Vagina (tissue), 2 donors: ENCODE data around the gene PNPLA2. TPM values are rescaled to one million over a fixed set of nuclear protein-coding genes. Genes with fewer than 3 reads are reported as not detected.

Experiments
- DNase-seq, 2 donors: peaks; one replicate each; pipeline ENCODE4 v3.0.0-alpha.2; 2017; ENCODE audit errors: extremely low spot score in 2 of 2
- H3K27ac ChIP-seq: fragments of 200-600 bp; sonication (generic); one replicate; pipeline ENCODE4 v1.5.1; 2019
- H3K27me3 ChIP-seq: fragments of 200-600 bp; sonication (generic); one replicate; pipeline ENCODE4 v1.5.1; 2019
- H3K36me3 ChIP-seq, 2 donors: fragments of 200-600 bp; sonication (generic); one replicate each; pipeline ENCODE4 v1.5.1; 2017 to 2019
- H3K4me1 ChIP-seq: fragments of 200-600 bp; sonication (generic); one replicate; pipeline ENCODE4 v1.5.1; 2019
- H3K4me3 ChIP-seq, 2 donors: fragments of 200-600 bp; sonication (generic); 1 replicate in 1 of 2; 2 replicates in 1 of 2; pipeline ENCODE4 v1.5.1; 2016 to 2019
- H3K9me3 ChIP-seq: fragments of 200-600 bp; sonication (generic); one replicate; pipeline ENCODE4 v1.5.1; 2019
- POLR2A ChIP-seq, 2 donors: fragments of 450-650 bp; IDR thresholded peaks; one replicate each; pipeline ENCODE4 v1.6.1; 2017; ENCODE audit warnings: antibody characterized with exemption in 2 of 2, mild to moderate bottlenecking in 2 of 2, moderate library complexity in 2 of 2
- POLR2AphosphoS5 ChIP-seq, 2 donors: sonication (generic); formaldehyde crosslinking; IDR thresholded peaks; one replicate each; pipeline ENCODE4 v1.9.0; 2017; ENCODE audit warnings: antibody characterized with exemption in 2 of 2, mild to moderate bottlenecking in 2 of 2, low read depth in 1 of 2; ENCODE audit not compliant: insufficient read depth in 1 of 2
- intact Hi-C: fragments of 100-400 bp; cut with DNase I; formaldehyde crosslinking; loops from one replicate; pipeline ENCODE4 v1.15.1; 2023
- total RNA-seq: library from RNA; depleted of rRNA; stranded (reverse); fragments of >200 nt; gene quantifications from one replicate; pipeline ENCODE4 v1.2.3, GENCODE V29; 2016
- TF ChIP-seq, protein P1 (sequence below), 3 experiments: fragments of 450-650 bp in 2 of 3; fragments of 200-600 bp in 1 of 3; sonication (generic) in 1 of 3; IDR thresholded peaks; one replicate each; pipeline ENCODE4 v1.5.1; 2017 to 2019; ENCODE audit warnings: antibody characterized with exemption in 3 of 3, mild to moderate bottlenecking in 2 of 3, moderate library complexity in 2 of 3

PNPLA2 gene
- total RNA-seq, 1 donor from 2014 or later: 103 TPM

DNA sequence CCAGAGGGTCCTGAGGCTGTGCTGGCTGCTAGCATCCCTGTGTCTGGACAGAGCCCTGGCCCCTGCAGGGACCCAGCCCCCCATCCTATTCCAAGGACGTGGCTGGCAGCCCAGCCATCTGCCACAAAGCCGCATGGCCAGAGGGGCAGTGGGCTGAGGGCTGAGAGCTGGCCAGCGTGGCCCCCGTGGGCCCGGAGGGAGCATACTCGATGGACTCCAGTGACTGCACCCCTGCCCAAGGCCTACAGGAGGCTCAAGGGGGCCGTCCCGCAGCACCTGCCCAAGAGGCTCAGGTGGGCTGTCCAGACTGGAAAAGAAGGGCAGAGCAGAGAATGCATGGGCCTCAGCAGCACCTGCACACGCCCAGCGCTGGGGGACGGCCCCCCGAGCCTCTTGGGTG, 37.1 kb downstream of the PNPLA2 start:
- no peak overlapping the region for H3K27ac ChIP-seq
- H3K9me3 ChIP-seq: no peaks in the 10 kb centered on the region
- intact Hi-C loops: no loop called here
- H3K4me3 ChIP-seq: no peak overlapping the region
- H3K4me1 ChIP-seq: peaks cover 53% of the 10 kb centered on the region
- DNase-seq: no peak
- H3K36me3 ChIP-seq: no peaks in the 10 kb centered on the region
- no peaks in the 10 kb centered on the region for H3K27me3 ChIP-seq
- no peak for TF ChIP-seq POLR2AphosphoS5 (IDR thresholded peaks at IDR 0.05; ENCODE audit: insufficient read depth in 1 of 2, low read depth in 1 of 2)
- TF ChIP-seq, protein P1, sequence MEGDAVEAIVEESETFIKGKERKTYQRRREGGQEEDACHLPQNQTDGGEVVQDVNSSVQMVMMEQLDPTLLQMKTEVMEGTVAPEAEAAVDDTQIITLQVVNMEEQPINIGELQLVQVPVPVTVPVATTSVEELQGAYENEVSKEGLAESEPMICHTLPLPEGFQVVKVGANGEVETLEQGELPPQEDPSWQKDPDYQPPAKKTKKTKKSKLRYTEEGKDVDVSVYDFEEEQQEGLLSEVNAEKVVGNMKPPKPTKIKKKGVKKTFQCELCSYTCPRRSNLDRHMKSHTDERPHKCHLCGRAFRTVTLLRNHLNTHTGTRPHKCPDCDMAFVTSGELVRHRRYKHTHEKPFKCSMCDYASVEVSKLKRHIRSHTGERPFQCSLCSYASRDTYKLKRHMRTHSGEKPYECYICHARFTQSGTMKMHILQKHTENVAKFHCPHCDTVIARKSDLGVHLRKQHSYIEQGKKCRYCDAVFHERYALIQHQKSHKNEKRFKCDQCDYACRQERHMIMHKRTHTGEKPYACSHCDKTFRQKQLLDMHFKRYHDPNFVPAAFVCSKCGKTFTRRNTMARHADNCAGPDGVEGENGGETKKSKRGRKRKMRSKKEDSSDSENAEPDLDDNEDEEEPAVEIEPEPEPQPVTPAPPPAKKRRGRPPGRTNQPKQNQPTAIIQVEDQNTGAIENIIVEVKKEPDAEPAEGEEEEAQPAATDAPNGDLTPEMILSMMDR (IDR thresholded peaks at IDR 0.05): no peak
- TF ChIP-seq POLR2A (IDR thresholded peaks at IDR 0.05): no peak

DNA sequence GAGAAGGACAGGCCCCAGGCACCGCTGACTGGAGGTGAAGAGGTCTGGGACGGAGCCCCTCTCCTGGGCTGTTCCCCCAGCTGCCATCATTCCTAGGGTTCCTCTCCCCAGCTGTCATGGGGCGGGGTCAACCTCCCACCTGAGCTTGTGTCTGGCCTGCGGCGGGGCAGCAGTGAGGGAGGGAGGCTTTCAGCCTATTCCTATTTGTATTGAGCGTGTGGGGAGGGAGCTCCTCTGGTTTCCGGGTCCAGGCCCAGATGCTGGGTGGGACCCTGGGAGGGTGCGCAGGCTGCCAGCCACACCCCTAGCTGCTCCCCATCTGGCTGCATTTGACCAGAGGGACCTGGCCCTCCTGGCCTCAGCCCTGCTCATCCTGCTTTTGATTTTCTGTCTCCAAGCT, 37.7 kb downstream of the PNPLA2 start:
- Histone ChIP-seq H3K27me3 (no peaks in the 10 kb centered on the region), H3K27ac (no peak overlapping the region), H3K36me3 (no peaks in the 10 kb centered on the region), H3K9me3 (no peaks in the 10 kb centered on the region), H3K4me3 (no peak overlapping the region), H3K4me1 (peaks cover 50% of the 10 kb centered on the region)
- intact Hi-C loops: no loop called here
- DNase-seq: no peak
- TF ChIP-seq, protein P1 (IDR thresholded peaks at IDR 0.05): no peak
- TF ChIP-seq POLR2A (IDR thresholded peaks at IDR 0.05): no peak
- no peak for TF ChIP-seq POLR2AphosphoS5 (IDR thresholded peaks at IDR 0.05; ENCODE audit: insufficient read depth in 1 of 2, low read depth in 1 of 2)

DNA sequence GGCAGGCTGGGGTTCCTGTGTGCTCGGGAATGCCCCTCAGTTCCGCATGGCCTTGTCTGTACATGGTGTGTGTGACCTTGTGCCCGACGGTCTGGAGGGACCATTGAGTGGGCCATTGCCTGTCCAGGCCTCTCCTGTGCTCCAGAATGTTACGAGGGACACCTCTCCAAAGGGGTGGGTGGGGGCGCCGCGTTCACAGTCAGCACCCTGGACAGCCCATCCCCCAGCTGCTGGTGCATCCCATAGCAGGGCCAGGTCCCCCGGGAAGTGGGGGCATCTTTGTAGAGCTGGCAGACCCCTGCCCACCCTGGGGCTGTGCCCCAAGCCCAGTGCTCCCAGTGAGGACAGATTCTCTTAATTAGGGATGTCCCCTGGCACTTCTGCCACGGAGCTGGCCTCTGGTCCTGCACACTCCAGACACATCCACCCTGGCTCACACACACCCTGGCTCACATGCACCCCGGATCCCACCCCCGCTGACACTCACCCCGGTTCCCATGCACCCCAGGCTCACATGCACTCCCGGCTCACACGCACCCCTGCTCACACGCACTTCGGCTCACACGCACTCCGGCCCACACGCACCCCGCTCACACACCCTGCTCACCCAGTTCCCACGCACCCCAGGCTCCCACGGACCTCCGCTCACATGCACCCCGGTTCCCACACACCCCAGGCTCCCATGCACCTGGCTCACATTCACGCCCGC, 39.5 kb downstream of the PNPLA2 start:
- Histone ChIP-seq H3K4me3 (no peak overlapping the region), H3K27ac (no peak overlapping the region), H3K36me3 (peaks cover 0 to 7% of the 10 kb centered on the region in 2 donors), H3K9me3 (no peaks in the 10 kb centered on the region), H3K27me3 (no peaks in the 10 kb centered on the region), H3K4me1 (peaks cover 53% of the 10 kb centered on the region)
- intact Hi-C loops: no loop called here
- TF ChIP-seq POLR2AphosphoS5 (IDR thresholded peaks at IDR 0.05; ENCODE audit: insufficient read depth in 1 of 2, low read depth in 1 of 2) (no peak), POLR2A (IDR thresholded peaks at IDR 0.05) (no peak)
- TF ChIP-seq, protein P1 (IDR thresholded peaks at IDR 0.05): no peak
- DNase-seq: no peak

DNA sequence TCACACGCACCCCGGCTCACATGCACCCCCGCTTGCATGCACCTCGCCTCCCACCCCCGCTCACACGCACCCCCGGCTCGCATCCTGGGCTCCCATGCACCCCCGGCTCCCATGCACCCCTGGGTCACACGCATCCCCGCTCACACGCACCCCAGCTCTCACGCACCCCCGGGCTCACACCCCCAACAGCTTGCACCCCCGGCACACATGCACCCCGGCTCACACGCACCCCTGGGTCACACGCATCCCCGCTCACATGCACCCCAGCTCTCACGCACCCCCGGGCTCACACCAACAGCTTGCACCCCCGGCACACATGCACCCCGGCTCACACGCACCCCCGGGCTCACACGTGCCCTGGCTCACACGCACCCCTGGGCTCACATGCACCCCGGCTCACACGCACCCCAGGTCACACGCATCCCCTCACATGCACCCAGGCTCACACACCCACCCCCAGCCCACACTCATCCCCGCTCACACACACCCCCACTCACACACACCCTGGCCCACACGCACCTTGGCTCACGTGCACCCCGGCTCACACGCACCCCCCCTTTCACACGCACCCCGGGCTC, 40.1 kb downstream of the PNPLA2 start:
- no peak for DNase-seq
- intact Hi-C loops: no loop called here
- peaks cover 0 to 7% of the 10 kb centered on the region in 2 donors for H3K36me3 ChIP-seq
- H3K4me1 ChIP-seq: peaks cover 50% of the 10 kb centered on the region
- H3K4me3 ChIP-seq: no peak overlapping the region
- TF ChIP-seq POLR2A (IDR thresholded peaks at IDR 0.05) (no peak), POLR2AphosphoS5 (IDR thresholded peaks at IDR 0.05; ENCODE audit: insufficient read depth in 1 of 2, low read depth in 1 of 2) (no peak)
- TF ChIP-seq, protein P1 (IDR thresholded peaks at IDR 0.05): no peak
- no peak overlapping the region for H3K27ac ChIP-seq
- H3K9me3 ChIP-seq: no peaks in the 10 kb centered on the region
- no peaks in the 10 kb centered on the region for H3K27me3 ChIP-seq
